HG02870 (cell line): ENCODE data around the gene ABCC2.
"Not testable (repeated sequence)": the region's sequence is repeated elsewhere in the genome, so short reads cannot be mapped to it uniquely, and the experiment has no call there.

Source experiments
- ATAC-seq: cut with Tn5 transposase; IDR thresholded peaks from one replicate; pipeline ENCODE4 v1.9.1; 2021; ENCODE audit warnings: mild to moderate bottlenecking, moderate library complexity; ENCODE audit not compliant: unreplicated experiment

Gene ABCC2

GRCh38 chr10:99782447-99783286, at the start of gene ABCC2:
Gene ABCC2 (plus strand): TSS chr10:99782640. CDS start chr10:99782845, 205 bp downstream.
- ATAC-seq, result no peak

- ATAC-seq, result no peak
These were observed 49.1 kb upstream of the ABCC2 start for GRCh38 chr10:99733366-99733765.

GRCh38 chr10:99734111-99734510, 48.3 kb upstream of the ABCC2 start:
- not testable (repeated sequence) for ATAC-seq

GRCh38 chr10:99740260-99740659, 42.2 kb upstream of the ABCC2 start:
- ATAC-seq, result no peak

- no peak for ATAC-seq
These were observed 41.4 kb upstream of the ABCC2 start for GRCh38 chr10:99740933-99741559.

- ATAC-seq, result no peak
These were observed 40.2 kb upstream of the ABCC2 start for GRCh38 chr10:99742254-99742653.

GRCh38 chr10:99742701-99743100, 39.7 kb upstream of the ABCC2 start:
- ATAC-seq, result no peak

GRCh38 chr10:99743841-99744240, 38.6 kb upstream of the ABCC2 start:
- no peak for ATAC-seq

GRCh38 chr10:99746166-99746565, 36.3 kb upstream of the ABCC2 start:
- not testable (repeated sequence) for ATAC-seq

GRCh38 chr10:99748823-99749451, 33.5 kb upstream of the ABCC2 start:
- no peak for ATAC-seq

GRCh38 chr10:99750641-99751040, 31.8 kb upstream of the ABCC2 start:
- ATAC-seq, result no peak

- ATAC-seq, result no peak
These were observed 27.8 kb upstream of the ABCC2 start for GRCh38 chr10:99754670-99755069.

- no peak for ATAC-seq
These were observed 26.3 kb upstream of the ABCC2 start for GRCh38 chr10:99756159-99756558.

- no peak for ATAC-seq
These were observed 24.1 kb upstream of the ABCC2 start for GRCh38 chr10:99758211-99758891.

GRCh38 chr10:99760321-99760720, 22.1 kb upstream of the ABCC2 start:
- no peak for ATAC-seq

- no peak for ATAC-seq
These were observed 21.1 kb upstream of the ABCC2 start for GRCh38 chr10:99761365-99761764.

- ATAC-seq, result peak; percentile 36
These were observed 16.7 kb upstream of the ABCC2 start for GRCh38 chr10:99765672-99766301.

- peak; percentile 87 for ATAC-seq
These were observed 16.1 kb upstream of the ABCC2 start for GRCh38 chr10:99766302-99766681.

GRCh38 chr10:99767901-99768300, 14.5 kb upstream of the ABCC2 start:
- ATAC-seq, result no peak

GRCh38 chr10:99768556-99768955, 13.9 kb upstream of the ABCC2 start:
- no peak for ATAC-seq

- no peak for ATAC-seq
These were observed 12.7 kb upstream of the ABCC2 start for GRCh38 chr10:99769706-99770105.
